Pancreas (tissue), 10 donors: ENCODE results near the gene CLASP1. TPM values are rescaled to one million over a fixed set of nuclear protein-coding genes. Genes with fewer than 3 reads are reported as not detected.

Source experiments
- ATAC-seq, 4 donors: fragments of 200-7000 bp; cut with Tn5 transposase; one replicate each; pipeline versions ENCODE4 v1.8.0 to v1.9.1; 2020; ENCODE audit warnings: mild to moderate bottlenecking in 4 of 4, moderate library complexity in 4 of 4
- DNase-seq, 6 donors: peaks; one replicate each; pipeline ENCODE4 v3.0.0-alpha.2; 2020
- FAIRE-seq: peaks from 2 replicates; lab custom pipeline; 2012; peaks lifted over from hg19 to GRCh38; lab: Jason Lieb, UNC
- H3K27ac ChIP-seq, 4 donors: fragments of 200-600 bp; sonication (generic); 1 replicate in 3 of 4; 2 replicates in 1 of 4; pipeline versions ENCODE4 v1.5.0 to v1.8.0; 2020
- H3K27me3 ChIP-seq, 4 donors: fragments of 200-600 bp; one replicate each; pipeline ENCODE4 v1.8.0; 2021
- H3K36me3 ChIP-seq, 3 donors: fragments of 200-600 bp; sonication (generic) in 1 of 3; one replicate each; pipeline versions ENCODE4 v1.5.0 to v1.8.0; 2020 to 2021
- H3K4me1 ChIP-seq, 3 donors: fragments of 200-600 bp; one replicate each; pipeline ENCODE4 v1.8.0; 2021
- H3K4me3 ChIP-seq, 4 donors: fragments of 200-600 bp; sonication (generic) in 2 of 4; one replicate each; pipeline versions ENCODE4 v1.5.0 to v1.8.0; 2020 to 2021
- H3K9me3 ChIP-seq, 4 donors: fragments of 200-600 bp; one replicate each; pipeline ENCODE4 v1.8.0; 2021
- CTCF ChIP-seq, 4 donors: fragments of 200-600 bp; sonication (generic) in 3 of 4; IDR thresholded peaks; one replicate each; pipeline versions ENCODE4 v1.5.0 to v1.8.0; 2021; ENCODE audit warnings: antibody characterized with exemption in 4 of 4
- WGBS, 2 donors: extraction: QIAGEN DNeasy Blood & Tissue Kit; methylation state at CpG; one replicate each; pipeline ENCODE4 v1.1.7; 2013; 5-methylcytosine and 5-hydroxymethylcytosine counted together
- intact Hi-C, 3 donors: fragments of 100-400 bp; cut with DNase I; formaldehyde crosslinking; loops; one replicate each; pipeline versions ENCODE4 v1.11.1 to v1.14.2; 2022
- polyA plus RNA-seq, 2 donors: library from polyadenylated mRNA; stranded (reverse); fragments of 200-250 nt; gene quantifications; one replicate each; pipeline ENCODE4 v1.2.3, GENCODE V29; 2013
- total RNA-seq, 6 donors: library from RNA; stranded (reverse); fragmentation: NEBNext Ultra II Directional in 4 of 6; extraction: Animal tissue kit (Norgen Biotek cat#: 25700) in 4 of 6; gene quantifications; one replicate each; pipeline versions ENCODE4 v1.2.1 to v1.2.4, GENCODE V29; 2021 to 2023
- donor health status: healthy with polysubstance abuse.
- donor health status: DM: no; HTN: no; CAD: no; lungs with moderate emphysema.
- donor health status: DM: no; HTN: no; CAD: no.
- donor health status: control.
- donor health status: control.
- donor health status: Bipolar disorder and iron deficiency.
- donor health status: DM: yes; HTN: yes; CAD: no.
- donor health status: DM: no; HTN: no; CAD: no.
- donor health status: DM: no; HTN: no; CAD: no.
- donor health status: DM: yes; HTN: yes; CAD: no.

CLASP1 gene
- total and polyA plus RNA-seq, 8 donors, result 8.9 to 34.5 (median 21.3) TPM

- 29 to 36% methylated on average over 2 of the region's 2 CpGs for WGBS, 2 donors
- Histone ChIP-seq H3K27me3 (no peaks in the 10 kb centered on the region), H3K4me1 (peaks cover 38 to 45% (median 39%) of the 10 kb centered on the region in 3 donors), H3K36me3 (no peaks in the 10 kb centered on the region), H3K4me3 (no peak overlapping the region), H3K9me3 (no peaks in the 10 kb centered on the region), H3K27ac (peak overlapping the region in 1 of 4 donors; percentile 24)
- DNase-seq (no peak), FAIRE-seq (no peak), ATAC-seq (peak in 2 of 4 donors; percentile 17 to 22)
- intact Hi-C loops, result no loop called here
- no peak for TF ChIP-seq CTCF (IDR thresholded peaks at IDR 0.05)
Observed at GRCh38 chr2:121598087-121598486, 51.2 kb downstream of the CLASP1 start.

GRCh38 chr2:121596221-121597080 lies 52.8 kb downstream of the CLASP1 start:
- 28 to 30% methylated on average over 11 of the region's 11 CpGs for WGBS, 2 donors
- ATAC-seq (peak; percentile 72 to 90 (median 84)), DNase-seq (peak in 3 of 6 donors; percentile 34 to 44 (median 42)), FAIRE-seq (no peak)
- Histone ChIP-seq H3K4me1 (peaks cover 38 to 45% (median 39%) of the 10 kb centered on the region in 3 donors), H3K36me3 (no peaks in the 10 kb centered on the region), H3K4me3 (no peak overlapping the region), H3K27ac (peak overlapping the region; percentile 13 to 72 (median 45)), H3K27me3 (no peaks in the 10 kb centered on the region), H3K9me3 (no peaks in the 10 kb centered on the region)
- intact Hi-C loops, result no loop called here
- no peak for TF ChIP-seq CTCF (IDR thresholded peaks at IDR 0.05)

GRCh38 chr2:121595012-121595891 lies 54.0 kb downstream of the CLASP1 start:
- Histone ChIP-seq H3K27ac (peak overlapping the region; percentile 24 to 72 (median 48)), H3K36me3 (no peaks in the 10 kb centered on the region), H3K4me1 (peaks cover 38 to 45% (median 39%) of the 10 kb centered on the region in 3 donors), H3K27me3 (no peaks in the 10 kb centered on the region), H3K9me3 (no peaks in the 10 kb centered on the region), H3K4me3 (no peak overlapping the region)
- TF ChIP-seq CTCF (IDR thresholded peaks at IDR 0.05), result no peak
- DNase-seq, result no peak
- intact Hi-C loops, result no loop called here
- no peak for FAIRE-seq
- 21% methylated on average over 6 of the region's 6 CpGs for WGBS, 2 donors
- peak; percentile 67 to 76 (median 71) for ATAC-seq

- FAIRE-seq, result no peak
- intact Hi-C loops, result no loop called here
- WGBS, 2 donors, result 93 to 97% methylated on average over 3 of the region's 3 CpGs
- Histone ChIP-seq H3K36me3 (no peaks in the 10 kb centered on the region), H3K27ac (no peak overlapping the region), H3K27me3 (no peaks in the 10 kb centered on the region), H3K4me3 (no peak overlapping the region), H3K9me3 (no peaks in the 10 kb centered on the region), H3K4me1 (peaks cover 17 to 18% (median 17%) of the 10 kb centered on the region in 3 donors)
- no peak for ATAC-seq
- TF ChIP-seq CTCF (IDR thresholded peaks at IDR 0.05), result no peak
- DNase-seq, result no peak
Observed at GRCh38 chr2:121591199-121591598, 58.1 kb downstream of the CLASP1 start.
